GM18508 (cell line): Measurements from ENCODE around the gene MSH4.
"Not testable (repeated sequence)": the region's sequence is repeated elsewhere in the genome, so short reads cannot be mapped to it uniquely, and the experiment has no call there.

Experiments used
- ATAC-seq: cut with Tn5 transposase; IDR thresholded peaks from one replicate; pipeline ENCODE4 v1.9.1; 2021; ENCODE audit warnings: moderate number of reproducible peaks; ENCODE audit not compliant: insufficient read depth, unreplicated experiment

Gene MSH4

GRCh38 chr1:75796376-75797272 lies at the start of gene MSH4:
Gene MSH4, plus strand, starts transcription at chr1:75796882. Its CDS starts 104 bp downstream, at chr1:75796986.
- no peak for ATAC-seq

GRCh38 chr1:75757210-75757609 lies 39.5 kb upstream of the MSH4 start:
- not testable (repeated sequence) for ATAC-seq

GRCh38 chr1:75758543-75758942 lies 38.1 kb upstream of the MSH4 start:
- ATAC-seq, result not testable (repeated sequence)

GRCh38 chr1:75764057-75764655 lies 32.5 kb upstream of the MSH4 start:
- no peak for ATAC-seq

GRCh38 chr1:75765697-75766355 lies 30.9 kb upstream of the MSH4 start:
- ATAC-seq, result no peak

- no peak for ATAC-seq
These were observed 28.7 kb upstream of the MSH4 start for GRCh38 chr1:75768016-75768415.

- ATAC-seq, result no peak
These were observed 25.9 kb upstream of the MSH4 start for GRCh38 chr1:75770761-75771160.

GRCh38 chr1:75771978-75772377 lies 24.7 kb upstream of the MSH4 start:
- no peak for ATAC-seq

- not testable (repeated sequence) for ATAC-seq
These were observed 18.9 kb upstream of the MSH4 start for GRCh38 chr1:75777812-75778211.

GRCh38 chr1:75778694-75779093 lies 18.0 kb upstream of the MSH4 start:
- not testable (repeated sequence) for ATAC-seq

GRCh38 chr1:75780183-75780582 lies 16.5 kb upstream of the MSH4 start:
- not testable (repeated sequence) for ATAC-seq

- not testable (repeated sequence) for ATAC-seq
These were observed 12.8 kb upstream of the MSH4 start for GRCh38 chr1:75783920-75784319.

GRCh38 chr1:75785320-75785982 lies 11.2 kb upstream of the MSH4 start:
- ATAC-seq, result peak; percentile 18

- ATAC-seq, result peak; percentile 68
These were observed 10.5 kb upstream of the MSH4 start, which contains the start of gene RABGGTB for GRCh38 chr1:75785983-75786853. Gene RABGGTB, plus strand, starts transcription at chr1:75786256. Its CDS starts 16 bp downstream, at chr1:75786272.

- ATAC-seq, result no peak
These were observed 9.7 kb upstream of the MSH4 start for GRCh38 chr1:75786901-75787493.

GRCh38 chr1:75787524-75787923 lies 9.2 kb upstream of the MSH4 start:
- no peak for ATAC-seq

GRCh38 chr1:75789988-75790387 lies 6.7 kb upstream of the MSH4 start:
- ATAC-seq, result no peak

GRCh38 chr1:75791022-75791421 lies 5.7 kb upstream of the MSH4 start:
- ATAC-seq, result no peak

- ATAC-seq, result no peak
These were observed 4.6 kb upstream of the MSH4 start for GRCh38 chr1:75792091-75792490.
